ENCODE measurements around the gene OSBPL3. TPM values are rescaled to one million over a fixed set of nuclear protein-coding genes. Genes with fewer than 3 reads are reported as not detected.

Gene OSBPL3
- total RNA-seq, 4 donors from 2014 or later: 3.2 to 11.4 (median 6.4) TPM

GRCh38 chr7:24833549-24833948 is 146.4 kb downstream of the OSBPL3 start:
- no peaks in the 10 kb centered on the region for H3K27me3 ChIP-seq
- no peaks in the 10 kb centered on the region for H3K36me3 ChIP-seq
- ATAC-seq: peak; percentile 48
- peaks cover 0 to 16% (median 3%) of the 10 kb centered on the region in 3 donors for H3K4me1 ChIP-seq
- no peaks in the 10 kb centered on the region for H3K9me3 ChIP-seq
- H3K27ac ChIP-seq: peak overlapping the region in 3 of 4 donors; percentile 27 to 58 (median 43)
- 51 to 78% methylated on average over 4 to 5 of the region's 5 CpGs for WGBS, 2 donors (ENCODE audit: low coverage in 1 of 2)
- TF ChIP-seq POLR2A (IDR thresholded peaks at IDR 0.05) (no peak), EP300 (IDR thresholded peaks at IDR 0.05) (no peak), POLR2AphosphoS5 (IDR thresholded peaks at IDR 0.05) (no peak)
- TF ChIP-seq, protein P1, sequence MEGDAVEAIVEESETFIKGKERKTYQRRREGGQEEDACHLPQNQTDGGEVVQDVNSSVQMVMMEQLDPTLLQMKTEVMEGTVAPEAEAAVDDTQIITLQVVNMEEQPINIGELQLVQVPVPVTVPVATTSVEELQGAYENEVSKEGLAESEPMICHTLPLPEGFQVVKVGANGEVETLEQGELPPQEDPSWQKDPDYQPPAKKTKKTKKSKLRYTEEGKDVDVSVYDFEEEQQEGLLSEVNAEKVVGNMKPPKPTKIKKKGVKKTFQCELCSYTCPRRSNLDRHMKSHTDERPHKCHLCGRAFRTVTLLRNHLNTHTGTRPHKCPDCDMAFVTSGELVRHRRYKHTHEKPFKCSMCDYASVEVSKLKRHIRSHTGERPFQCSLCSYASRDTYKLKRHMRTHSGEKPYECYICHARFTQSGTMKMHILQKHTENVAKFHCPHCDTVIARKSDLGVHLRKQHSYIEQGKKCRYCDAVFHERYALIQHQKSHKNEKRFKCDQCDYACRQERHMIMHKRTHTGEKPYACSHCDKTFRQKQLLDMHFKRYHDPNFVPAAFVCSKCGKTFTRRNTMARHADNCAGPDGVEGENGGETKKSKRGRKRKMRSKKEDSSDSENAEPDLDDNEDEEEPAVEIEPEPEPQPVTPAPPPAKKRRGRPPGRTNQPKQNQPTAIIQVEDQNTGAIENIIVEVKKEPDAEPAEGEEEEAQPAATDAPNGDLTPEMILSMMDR (IDR thresholded peaks at IDR 0.05): no peak
- H3K4me3 ChIP-seq: no peak overlapping the region

- Histone ChIP-seq H3K4me1 (peaks cover 2 to 32% (median 3%) of the 10 kb centered on the region in 3 donors), H3K36me3 (no peaks in the 10 kb centered on the region), H3K27me3 (no peaks in the 10 kb centered on the region), H3K27ac (peak overlapping the region in 2 of 4 donors; percentile 5 to 35), H3K9me3 (no peaks in the 10 kb centered on the region), H3K4me3 (no peak overlapping the region)
- TF ChIP-seq, protein P1 (IDR thresholded peaks at IDR 0.05): no peak
- TF ChIP-seq POLR2A (IDR thresholded peaks at IDR 0.05) (no peak), EP300 (IDR thresholded peaks at IDR 0.05) (no peak)
- ATAC-seq: no peak
- 50 to 61% methylated on average over 4 of the region's 4 CpGs for WGBS, 2 donors (ENCODE audit: low coverage in 1 of 2)
Measured at GRCh38 chr7:24831240-24831639, 148.7 kb downstream of the OSBPL3 start.

- no peaks in the 10 kb centered on the region for H3K27me3 ChIP-seq
- TF ChIP-seq POLR2A (IDR thresholded peaks at IDR 0.05) (no peak), EP300 (IDR thresholded peaks at IDR 0.05) (no peak)
- TF ChIP-seq, protein P1 (IDR thresholded peaks at IDR 0.05): no peak
- H3K9me3 ChIP-seq: no peaks in the 10 kb centered on the region
- H3K27ac ChIP-seq: peak overlapping the region in 1 of 4 donors; percentile 5
- H3K36me3 ChIP-seq: no peaks in the 10 kb centered on the region
- 76 to 82% methylated on average over 6 to 8 of the region's 9 CpGs for WGBS, 2 donors (ENCODE audit: low coverage in 1 of 2)
- peaks cover 3 to 39% (median 8%) of the 10 kb centered on the region in 3 donors for H3K4me1 ChIP-seq
- no peak for ATAC-seq
- no peak overlapping the region for H3K4me3 ChIP-seq
Measured at GRCh38 chr7:24830440-24831050, 149.4 kb downstream of the OSBPL3 start.

DNA sequence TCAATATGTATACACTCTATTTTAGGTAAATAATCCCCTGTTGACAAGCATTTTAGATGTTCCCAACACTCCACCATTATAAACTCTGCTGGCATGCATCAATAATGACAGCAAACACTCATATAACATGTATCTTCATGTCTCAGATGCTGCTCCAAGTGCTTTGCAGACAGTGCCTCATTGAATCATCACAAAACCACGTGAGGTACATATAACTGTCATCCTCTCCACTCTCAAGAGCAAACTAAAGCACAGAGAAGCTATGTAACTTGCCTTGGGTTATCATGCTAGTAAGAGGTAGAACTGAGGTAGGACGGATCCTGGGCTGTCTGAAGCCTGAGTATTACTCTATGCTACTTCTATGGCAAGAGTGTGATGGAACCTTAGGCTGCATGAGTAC is 150.2 kb downstream of the OSBPL3 start:
- Histone ChIP-seq H3K4me3 (no peak overlapping the region), H3K27ac (no peak overlapping the region), H3K27me3 (no peaks in the 10 kb centered on the region), H3K36me3 (no peaks in the 10 kb centered on the region), H3K9me3 (no peaks in the 10 kb centered on the region), H3K4me1 (peaks cover 3 to 46% (median 12%) of the 10 kb centered on the region in 3 donors)
- no peak for TF ChIP-seq EP300 (IDR thresholded peaks at IDR 0.05)
- TF ChIP-seq, protein P1 (IDR thresholded peaks at IDR 0.05): no peak
- ATAC-seq: no peak
- 83 to 100% methylated on average over 1 to 2 of the region's 2 CpGs for whole genome bisulfite sequencing, 2 donors (ENCODE audit: low coverage in 1 of 2)

GRCh38 chr7:24828891-24829661 is 150.9 kb downstream of the OSBPL3 start:
- peaks cover 3 to 51% (median 12%) of the 10 kb centered on the region in 3 donors for H3K4me1 ChIP-seq
- no peak for ATAC-seq
- peak overlapping the region in 3 of 4 donors; percentile 1 to 37 (median 26) for H3K27ac ChIP-seq
- H3K36me3 ChIP-seq: no peaks in the 10 kb centered on the region
- H3K27me3 ChIP-seq: no peaks in the 10 kb centered on the region
- 63 to 83% methylated on average over 1 of the region's 1 CpG for WGBS, 2 donors (ENCODE audit: low coverage in 1 of 2)
- H3K9me3 ChIP-seq: no peaks in the 10 kb centered on the region
- H3K4me3 ChIP-seq: no peak overlapping the region
- no peak for TF ChIP-seq EP300 (IDR thresholded peaks at IDR 0.05)
- TF ChIP-seq POLR2AphosphoS5 (IDR thresholded peaks at IDR 0.05): no peak
- TF ChIP-seq POLR2A (IDR thresholded peaks at IDR 0.05): no peak
- TF ChIP-seq, protein P1 (IDR thresholded peaks at IDR 0.05): no peak

All from gastroesophageal sphincter (tissue), 4 donors.